ENCODE data around the gene FBXL7.

DNA sequence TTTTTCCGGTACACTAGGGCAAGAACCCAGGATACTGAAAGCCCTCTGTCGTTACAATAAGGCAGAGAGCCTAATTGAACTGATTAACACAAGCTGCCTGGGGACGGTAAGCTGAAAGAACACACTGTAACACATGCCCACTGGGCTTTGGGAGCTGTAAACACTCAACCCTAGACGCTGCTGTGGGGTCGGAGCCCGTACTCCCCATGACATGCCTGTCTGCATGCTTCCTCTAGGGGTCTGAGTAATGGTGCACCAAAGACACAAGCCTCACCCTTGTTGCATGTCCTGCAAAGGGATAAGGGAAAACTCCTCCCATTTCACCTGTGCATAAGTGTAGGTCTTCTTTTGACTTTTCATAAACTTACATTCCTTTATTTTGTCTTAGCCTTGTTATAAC lies 194.0 kb downstream of the FBXL7 start:
- TF ChIP-seq, protein P1, sequence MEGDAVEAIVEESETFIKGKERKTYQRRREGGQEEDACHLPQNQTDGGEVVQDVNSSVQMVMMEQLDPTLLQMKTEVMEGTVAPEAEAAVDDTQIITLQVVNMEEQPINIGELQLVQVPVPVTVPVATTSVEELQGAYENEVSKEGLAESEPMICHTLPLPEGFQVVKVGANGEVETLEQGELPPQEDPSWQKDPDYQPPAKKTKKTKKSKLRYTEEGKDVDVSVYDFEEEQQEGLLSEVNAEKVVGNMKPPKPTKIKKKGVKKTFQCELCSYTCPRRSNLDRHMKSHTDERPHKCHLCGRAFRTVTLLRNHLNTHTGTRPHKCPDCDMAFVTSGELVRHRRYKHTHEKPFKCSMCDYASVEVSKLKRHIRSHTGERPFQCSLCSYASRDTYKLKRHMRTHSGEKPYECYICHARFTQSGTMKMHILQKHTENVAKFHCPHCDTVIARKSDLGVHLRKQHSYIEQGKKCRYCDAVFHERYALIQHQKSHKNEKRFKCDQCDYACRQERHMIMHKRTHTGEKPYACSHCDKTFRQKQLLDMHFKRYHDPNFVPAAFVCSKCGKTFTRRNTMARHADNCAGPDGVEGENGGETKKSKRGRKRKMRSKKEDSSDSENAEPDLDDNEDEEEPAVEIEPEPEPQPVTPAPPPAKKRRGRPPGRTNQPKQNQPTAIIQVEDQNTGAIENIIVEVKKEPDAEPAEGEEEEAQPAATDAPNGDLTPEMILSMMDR (IDR thresholded peaks at IDR 0.05; ENCODE audit: insufficient read depth, low read length, poor library complexity, severe bottlenecking), result no peak
- no peak for TF ChIP-seq EZH2phosphoT487 (conservative IDR thresholded peaks at IDR 0.05; ENCODE audit: low read length)
